K562 (cell line): Measurements from ENCODE around the gene ATP5PF. TPM values are rescaled to one million over a fixed set of nuclear protein-coding genes. Genes with fewer than 3 reads are reported as not detected.
A peak's percentile ranks its signal among the peaks of the same experiment; 100 is the strongest.

ENCODE experiments used
- BCOR ChIP-seq: fragments of 450-650 bp; IDR thresholded peaks from 2 replicates; pipeline ENCODE4 v1.6.1; 2016
- CHD1 ChIP-seq: fragments of 200-600 bp; sonication (generic); IDR thresholded peaks from one replicate; pipeline ENCODE4 v1.6.1; 2012; ENCODE audit warnings: mild to moderate bottlenecking, moderate library complexity, low read length, inconsistent platforms
- E2F3 ChIP-seq: fragments of 250-450 bp; sonication (Bioruptor Pico); IDR thresholded peaks from 2 replicates; pipeline ENCODE4 v1.4.0; 2020; ENCODE audit warnings: mild to moderate bottlenecking
- ERF ChIP-seq: fragments of 450-650 bp; formaldehyde crosslinking; IDR thresholded peaks from 2 replicates; pipeline ENCODE4 v1.4.0; 2020; ENCODE audit warnings: mild to moderate bottlenecking, mixed read lengths
- ESRRA ChIP-seq: fragments of 450-650 bp; IDR thresholded peaks from 2 replicates; pipeline ENCODE4 v1.6.1; 2014; ENCODE audit warnings: low read depth, mild to moderate bottlenecking, moderate library complexity, borderline replicate concordance
- ESRRB ChIP-seq: fragments of 250-450 bp; sonication (Bioruptor Pico); IDR thresholded peaks from 2 replicates; pipeline ENCODE4 v1.5.0; 2020; ENCODE audit warnings: mild to moderate bottlenecking, moderate library complexity, borderline replicate concordance
- HMG20A ChIP-seq: fragments of 450-650 bp; formaldehyde crosslinking; conservative IDR thresholded peaks from 2 replicates; pipeline ENCODE4 v1.4.0; 2020; ENCODE audit warnings: mild to moderate bottlenecking, mixed read lengths
- MTA3 ChIP-seq: fragments of 450-650 bp; formaldehyde crosslinking; IDR thresholded peaks from 2 replicates; pipeline ENCODE4 v1.6.1; 2017; ENCODE audit warnings: mild to moderate bottlenecking, borderline replicate concordance
- RBBP5 ChIP-seq: fragments of 200-600 bp; sonication (generic); IDR thresholded peaks from 2 replicates; pipeline ENCODE4 v1.6.1; 2012; ENCODE audit warnings: borderline replicate concordance, mild to moderate bottlenecking, low read length, control low read depth, inconsistent platforms; ENCODE audit not compliant: insufficient read depth, poor library complexity, severe bottlenecking
- RBFOX2 ChIP-seq: fragments of 200-400 bp; formaldehyde crosslinking; IDR thresholded peaks from 2 replicates; pipeline ENCODE4 v1.6.1; 2017; ENCODE audit warnings: low read depth, mild to moderate bottlenecking, low read length, moderate library complexity
- SMC3 ChIP-seq: conservative IDR thresholded peaks from 2 replicates; pipeline ENCODE4 v1.6.1; 2011; ENCODE audit warnings: low read depth, low read length, improper control_type of control experiment; ENCODE audit not compliant: insufficient read depth
- ZNF584 ChIP-seq: fragments of 200-800 bp; sonication (Bioruptor generic); IDR thresholded peaks from 2 replicates; pipeline ENCODE4 v1.6.1; 2016; ENCODE audit warnings: low read depth, mild to moderate bottlenecking, missing genetic modification characterization, missing compliant biosample characterization
- ZSCAN29 ChIP-seq: fragments of 450-650 bp; IDR thresholded peaks from 2 replicates; pipeline ENCODE4 v1.6.1; 2017
- polyA plus RNA-seq, 8 experiments: library from polyadenylated mRNA; depleted of rRNA in 4 of 8; stranded (reverse) in 5 of 8; unstranded in 3 of 8; fragments of >200 nt; fragmentation: Nextera tagmentation in 2 of 8; fragmentation: Illumina TruSeq in 1 of 8; extraction: Ambion mirVana in 2 of 8; extraction: Trizol in 1 of 8; gene quantifications; 2 replicates each; pipeline versions ENCODE4 v1.2.1 to v1.2.3, GENCODE V29; 2011 to 2014; ENCODE audit warnings: inconsistent platforms in 1 of 8, missing spikeins in 1 of 8
- total RNA-seq, 7 experiments: library from RNA; depleted of rRNA in 6 of 7; stranded (reverse); fragments of >200 nt in 6 of 7; fragmentation: Illumina TruSeq in 2 of 7; extraction: Trizol in 2 of 7; gene quantifications; 2 replicates each; pipeline versions ENCODE4 v1.2.1 to v1.2.3, GENCODE V29; 2011 to 2021; ENCODE audit warnings: low replicate concordance in 1 of 7
- TF ChIP-seq, protein P1 (sequence below): fragments of 450-650 bp; IDR thresholded peaks from 2 replicates; pipeline ENCODE4 v1.6.1; 2017; ENCODE audit warnings: antibody characterized with exemption
- TF ChIP-seq, protein P2 (sequence below): fragments of 450-650 bp; IDR thresholded peaks from 2 replicates; pipeline ENCODE4 v1.6.1; 2016; ENCODE audit warnings: mild to moderate bottlenecking
- TF ChIP-seq, protein P3 (sequence below): sonication (generic); formaldehyde crosslinking; IDR thresholded peaks from 2 replicates; pipeline ENCODE4 v1.8.0; 2022; ENCODE audit warnings: missing genetic modification reagents, mild to moderate bottlenecking, borderline replicate concordance

The ATP5PF gene
- total and polyA plus RNA-seq, 9 of the 15 experiments (the other 6 are each of a cell fraction or from before 2014, with no cell fraction given), result 242 to 2,488 (median 533) TPM

DNA sequence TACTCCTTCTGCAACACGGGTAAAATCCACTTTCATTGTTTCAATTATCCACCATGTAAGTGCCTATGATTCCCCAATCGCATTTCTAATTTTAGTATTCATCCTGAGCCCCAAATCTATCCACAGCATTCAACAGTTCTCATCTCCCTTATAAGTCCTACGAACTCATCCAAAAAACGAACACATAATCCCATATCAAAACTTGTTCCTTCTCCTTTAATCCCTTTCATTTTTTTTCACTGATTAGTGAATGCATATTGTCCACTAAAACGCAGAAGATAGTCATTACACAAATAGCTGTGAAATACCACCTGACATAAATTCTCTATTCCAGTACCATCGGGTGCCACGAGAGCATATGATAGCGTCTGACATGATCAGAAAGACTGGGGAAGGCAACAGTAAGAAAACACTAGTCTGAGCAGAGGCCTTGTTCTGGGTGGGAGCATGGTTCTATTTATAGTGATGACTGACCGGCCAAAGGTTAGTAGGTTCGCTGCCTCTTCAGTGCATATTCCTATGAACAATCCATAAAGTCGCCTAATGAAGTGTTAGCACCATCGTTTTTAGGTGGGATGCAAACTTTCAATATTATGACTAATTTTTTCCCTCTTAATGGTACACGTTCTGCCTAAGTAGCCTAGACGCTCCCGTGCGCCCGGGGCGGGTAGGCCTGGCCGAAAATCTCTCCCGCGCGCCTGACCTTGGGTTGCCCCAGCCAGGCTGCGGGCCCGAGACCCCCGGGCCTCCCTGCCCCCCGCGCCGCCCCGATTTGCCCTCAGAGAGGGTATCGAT is 648 bp downstream of the ATP5PF start (continued):
- TF ChIP-seq, protein P1, sequence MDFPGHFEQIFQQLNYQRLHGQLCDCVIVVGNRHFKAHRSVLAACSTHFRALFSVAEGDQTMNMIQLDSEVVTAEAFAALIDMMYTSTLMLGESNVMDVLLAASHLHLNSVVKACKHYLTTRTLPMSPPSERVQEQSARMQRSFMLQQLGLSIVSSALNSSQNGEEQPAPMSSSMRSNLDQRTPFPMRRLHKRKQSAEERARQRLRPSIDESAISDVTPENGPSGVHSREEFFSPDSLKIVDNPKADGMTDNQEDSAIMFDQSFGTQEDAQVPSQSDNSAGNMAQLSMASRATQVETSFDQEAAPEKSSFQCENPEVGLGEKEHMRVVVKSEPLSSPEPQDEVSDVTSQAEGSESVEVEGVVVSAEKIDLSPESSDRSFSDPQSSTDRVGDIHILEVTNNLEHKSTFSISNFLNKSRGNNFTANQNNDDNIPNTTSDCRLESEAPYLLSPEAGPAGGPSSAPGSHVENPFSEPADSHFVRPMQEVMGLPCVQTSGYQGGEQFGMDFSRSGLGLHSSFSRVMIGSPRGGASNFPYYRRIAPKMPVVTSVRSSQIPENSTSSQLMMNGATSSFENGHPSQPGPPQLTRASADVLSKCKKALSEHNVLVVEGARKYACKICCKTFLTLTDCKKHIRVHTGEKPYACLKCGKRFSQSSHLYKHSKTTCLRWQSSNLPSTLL, result no peak
- TF ChIP-seq RBFOX2 (no peak), ERF (CRISPR knock-in tag) (no peak), CHD1 (peak; percentile 58), BCOR (no peak), ZSCAN29 (peak; percentile 74; the same call in 1 of the 2 replicates), SMC3 (no peak), E2F3 (no peak), ESRRA (no peak), HMG20A (CRISPR knock-in tag) (no peak), ESRRB (CRISPR knock-in tag) (no peak), MTA3 (no peak), RBBP5 (peak; percentile 54), ZNF584 (CRISPR knock-in tag) (no peak)
- TF ChIP-seq, protein P2, sequence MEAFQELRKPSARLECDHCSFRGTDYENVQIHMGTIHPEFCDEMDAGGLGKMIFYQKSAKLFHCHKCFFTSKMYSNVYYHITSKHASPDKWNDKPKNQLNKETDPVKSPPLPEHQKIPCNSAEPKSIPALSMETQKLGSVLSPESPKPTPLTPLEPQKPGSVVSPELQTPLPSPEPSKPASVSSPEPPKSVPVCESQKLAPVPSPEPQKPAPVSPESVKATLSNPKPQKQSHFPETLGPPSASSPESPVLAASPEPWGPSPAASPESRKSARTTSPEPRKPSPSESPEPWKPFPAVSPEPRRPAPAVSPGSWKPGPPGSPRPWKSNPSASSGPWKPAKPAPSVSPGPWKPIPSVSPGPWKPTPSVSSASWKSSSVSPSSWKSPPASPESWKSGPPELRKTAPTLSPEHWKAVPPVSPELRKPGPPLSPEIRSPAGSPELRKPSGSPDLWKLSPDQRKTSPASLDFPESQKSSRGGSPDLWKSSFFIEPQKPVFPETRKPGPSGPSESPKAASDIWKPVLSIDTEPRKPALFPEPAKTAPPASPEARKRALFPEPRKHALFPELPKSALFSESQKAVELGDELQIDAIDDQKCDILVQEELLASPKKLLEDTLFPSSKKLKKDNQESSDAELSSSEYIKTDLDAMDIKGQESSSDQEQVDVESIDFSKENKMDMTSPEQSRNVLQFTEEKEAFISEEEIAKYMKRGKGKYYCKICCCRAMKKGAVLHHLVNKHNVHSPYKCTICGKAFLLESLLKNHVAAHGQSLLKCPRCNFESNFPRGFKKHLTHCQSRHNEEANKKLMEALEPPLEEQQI, result peak; percentile 26; the same call in 1 of the 2 replicates
- TF ChIP-seq, protein P3, sequence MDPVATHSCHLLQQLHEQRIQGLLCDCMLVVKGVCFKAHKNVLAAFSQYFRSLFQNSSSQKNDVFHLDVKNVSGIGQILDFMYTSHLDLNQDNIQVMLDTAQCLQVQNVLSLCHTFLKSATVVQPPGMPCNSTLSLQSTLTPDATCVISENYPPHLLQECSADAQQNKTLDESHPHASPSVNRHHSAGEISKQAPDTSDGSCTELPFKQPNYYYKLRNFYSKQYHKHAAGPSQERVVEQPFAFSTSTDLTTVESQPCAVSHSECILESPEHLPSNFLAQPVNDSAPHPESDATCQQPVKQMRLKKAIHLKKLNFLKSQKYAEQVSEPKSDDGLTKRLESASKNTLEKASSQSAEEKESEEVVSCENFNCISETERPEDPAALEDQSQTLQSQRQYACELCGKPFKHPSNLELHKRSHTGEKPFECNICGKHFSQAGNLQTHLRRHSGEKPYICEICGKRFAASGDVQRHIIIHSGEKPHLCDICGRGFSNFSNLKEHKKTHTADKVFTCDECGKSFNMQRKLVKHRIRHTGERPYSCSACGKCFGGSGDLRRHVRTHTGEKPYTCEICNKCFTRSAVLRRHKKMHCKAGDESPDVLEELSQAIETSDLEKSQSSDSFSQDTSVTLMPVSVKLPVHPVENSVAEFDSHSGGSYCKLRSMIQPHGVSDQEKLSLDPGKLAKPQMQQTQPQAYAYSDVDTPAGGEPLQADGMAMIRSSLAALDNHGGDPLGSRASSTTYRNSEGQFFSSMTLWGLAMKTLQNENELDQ (CRISPR knock-in tag), result 0 out of 2 replicates have a peak, but pooled peaks have one; percentile 27
